OCI-LY7 (cell line): ENCODE results near the gene ABHD6.

Experiments
- CTCF ChIP-seq: fragments of 200-600 bp; sonication (generic); conservative IDR thresholded peaks from 2 replicates; pipeline ENCODE4 v1.5.1; 2014; ENCODE audit warnings: mild to moderate bottlenecking, antibody characterized with exemption, low read length, moderate library complexity, mixed read lengths
- EZH2phosphoT487 ChIP-seq: fragments of 200-600 bp; sonication (generic); IDR thresholded peaks from 2 replicates; pipeline ENCODE4 v1.6.1; 2018; ENCODE audit warnings: low read depth, borderline replicate concordance, mild to moderate bottlenecking, mixed run types, antibody characterized with exemption, low read length, moderate library complexity, mixed read lengths

GRCh38 chr3:58254144-58254543 is 16.6 kb downstream of the ABHD6 start:
- no peak for TF ChIP-seq CTCF
- TF ChIP-seq EZH2phosphoT487: no peak
